Trophoblast cell (in vitro differentiated cells and primary cell): ENCODE results near the gene THBS3.

ENCODE experiments used
- DNase-seq, 2 donors: peaks; one replicate each; pipeline ENCODE4 v3.0.0-alpha.2; 2016
- H2AFZ ChIP-seq: 2 replicates; pipeline ENCODE4 v1.6.1; 2013; ENCODE audit warnings: low read length, moderate library complexity, mild to moderate bottlenecking; ENCODE audit not compliant: insufficient read depth, poor library complexity
- H2AK5ac ChIP-seq: 2 replicates; pipeline ENCODE4 v1.6.1; 2013; ENCODE audit warnings: mild to moderate bottlenecking, low read length
- H2BK120ac ChIP-seq: 2 replicates; pipeline ENCODE4 v1.6.1; 2013; ENCODE audit warnings: low read length, mild to moderate bottlenecking, moderate library complexity; ENCODE audit not compliant: insufficient read depth, poor library complexity
- H2BK12ac ChIP-seq: 2 replicates; pipeline ENCODE4 v1.6.1; 2013; ENCODE audit warnings: mild to moderate bottlenecking, low read length, moderate library complexity
- H2BK5ac ChIP-seq: 2 replicates; pipeline ENCODE4 v1.6.1; 2013; ENCODE audit warnings: low read length, low read depth, moderate library complexity, mild to moderate bottlenecking; ENCODE audit not compliant: poor library complexity
- H3K14ac ChIP-seq: 2 replicates; pipeline ENCODE4 v1.6.1; 2013; ENCODE audit warnings: mild to moderate bottlenecking, low read length
- H3K18ac ChIP-seq: 2 replicates; pipeline ENCODE4 v1.6.1; 2013; ENCODE audit warnings: mild to moderate bottlenecking, low read length
- H3K23ac ChIP-seq: 2 replicates; pipeline ENCODE4 v1.6.1; 2013; ENCODE audit warnings: low read length
- H3K27ac ChIP-seq: 2 replicates; pipeline ENCODE4 v1.5.1; 2013; ENCODE audit warnings: low read depth, mild to moderate bottlenecking, inconsistent platforms, low read length, moderate library complexity
- H3K27me3 ChIP-seq: 2 replicates; pipeline ENCODE4 v1.6.1; 2013; ENCODE audit warnings: inconsistent platforms, mild to moderate bottlenecking, low read length, moderate library complexity; ENCODE audit not compliant: insufficient read depth
- H3K36me3 ChIP-seq, 2 experiments: 1 replicate in 1 of 2; 2 replicates in 1 of 2; pipeline ENCODE4 v1.6.1; 2013; ENCODE audit warnings: low read length in 2 of 2, mild to moderate bottlenecking in 2 of 2, moderate library complexity in 1 of 2; ENCODE audit not compliant: insufficient read depth in 2 of 2, control insufficient read depth in 1 of 2
- H3K4ac ChIP-seq: 2 replicates; pipeline ENCODE4 v1.6.1; 2013; ENCODE audit warnings: low read depth, mild to moderate bottlenecking, low read length, moderate library complexity
- H3K4me1 ChIP-seq, 2 experiments: 1 replicate in 1 of 2; 2 replicates in 1 of 2; pipeline ENCODE4 v1.6.1; 2013; ENCODE audit warnings: low read length in 2 of 2, mild to moderate bottlenecking in 2 of 2, moderate library complexity in 1 of 2; ENCODE audit not compliant: insufficient read depth in 2 of 2, control insufficient read depth in 1 of 2
- H3K4me2 ChIP-seq: 2 replicates; pipeline ENCODE4 v1.6.1; 2013; ENCODE audit warnings: inconsistent platforms, mild to moderate bottlenecking, low read length, moderate library complexity
- H3K4me3 ChIP-seq: 2 replicates; pipeline ENCODE4 v1.5.1; 2013; ENCODE audit warnings: mild to moderate bottlenecking, low read depth, low read length, inconsistent platforms
- H3K79me1 ChIP-seq: one replicate; pipeline ENCODE4 v1.6.1; 2013; ENCODE audit warnings: low read length
- H3K79me2 ChIP-seq: 2 replicates; pipeline ENCODE4 v1.6.1; 2013; ENCODE audit warnings: low read length, mild to moderate bottlenecking; ENCODE audit not compliant: control insufficient read depth, insufficient read depth, poor library complexity
- H3K9ac ChIP-seq: 2 replicates; pipeline ENCODE4 v1.6.1; 2013; ENCODE audit warnings: mild to moderate bottlenecking, low read length
- H3K9me3 ChIP-seq: 2 replicates; pipeline ENCODE4 v1.6.1; 2013; ENCODE audit warnings: low read depth, mild to moderate bottlenecking, control low read depth, inconsistent platforms, low read length; ENCODE audit not compliant: insufficient read depth
- H4K12ac ChIP-seq: 2 replicates; pipeline ENCODE4 v1.6.1; 2013; ENCODE audit warnings: low read depth, mild to moderate bottlenecking, low read length, moderate library complexity
- H4K8ac ChIP-seq: 2 replicates; pipeline ENCODE4 v1.6.1; 2013; ENCODE audit warnings: low read depth, mild to moderate bottlenecking, low read length, moderate library complexity
- H4K91ac ChIP-seq: one replicate; pipeline ENCODE4 v1.6.1; 2013; ENCODE audit warnings: low read depth, mild to moderate bottlenecking, low read length, moderate library complexity
- WGBS: extraction: QIAGEN DNeasy Blood & Tissue Kit; methylation state at CpG from one replicate; pipeline ENCODE4 v1.1.7; 2013; ENCODE audit warnings: missing lambda C conversion rate; ENCODE audit not compliant: insufficient read length, insufficient coverage; ENCODE audit errors: extremely low coverage; 5-methylcytosine and 5-hydroxymethylcytosine counted together

Gene THBS3

DNA sequence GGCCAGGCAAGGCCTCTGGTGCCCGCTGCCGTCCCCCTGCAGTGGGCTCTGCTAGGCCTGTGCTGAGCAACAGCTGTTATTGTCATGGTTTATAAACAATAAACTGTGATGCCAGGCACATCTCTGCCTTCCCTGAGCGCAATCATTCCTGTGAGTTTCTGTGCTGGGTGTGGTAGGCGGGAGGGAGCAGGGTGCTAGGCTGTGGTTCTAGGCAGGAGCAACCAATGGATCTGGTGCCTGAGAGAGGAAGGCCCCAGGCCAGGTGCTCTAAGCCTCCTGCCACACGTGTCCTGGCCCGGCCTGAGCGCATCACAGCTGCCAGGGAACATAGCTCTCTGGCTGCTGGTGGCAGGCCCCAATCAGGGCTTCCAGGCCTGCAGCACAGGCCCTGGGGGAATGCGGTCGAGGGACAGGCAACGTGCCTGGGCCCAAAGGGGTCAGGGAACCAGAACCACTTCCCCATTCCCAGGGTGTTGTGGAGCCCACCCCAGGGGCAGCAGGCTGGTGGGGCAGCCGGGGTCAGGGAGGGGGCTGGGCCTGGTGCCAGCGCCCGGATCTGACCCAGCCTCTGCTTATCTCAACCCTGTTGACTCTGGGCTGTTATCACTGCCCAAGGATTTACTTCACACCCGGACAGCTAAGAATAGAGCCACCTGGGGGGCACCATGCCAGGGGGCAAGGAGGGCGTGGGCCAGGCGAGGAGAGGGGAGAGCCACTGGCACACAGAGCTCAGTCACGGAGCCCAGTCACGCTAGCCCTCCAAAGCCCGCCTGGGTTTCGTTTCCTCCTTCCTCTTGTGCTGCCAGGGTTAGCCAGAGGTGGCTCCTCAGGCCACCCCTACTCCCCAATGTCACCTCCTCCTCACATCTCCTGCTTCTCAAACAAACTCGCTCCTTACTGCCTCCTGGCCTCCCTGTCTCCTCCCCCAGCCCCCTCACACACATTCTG, 22.6 kb downstream of the THBS3 start:
- Histone ChIP-seq H3K4ac (no peak overlapping the region), H3K79me2 (no peaks in the 10 kb centered on the region), H3K79me1 (no peaks in the 10 kb centered on the region), H3K27ac (no peak overlapping the region), H2BK5ac (no peak overlapping the region), H2AFZ (no peak overlapping the region), H2BK120ac (no peak overlapping the region), H4K8ac (no peak overlapping the region), H3K4me1 (peaks cover 0 to 4% of the 10 kb centered on the region in 2 experiments), H4K12ac (no peak overlapping the region), H3K36me3 (no peaks in the 10 kb centered on the region), H3K18ac (no peak overlapping the region), H3K23ac (no peak overlapping the region), H3K27me3 (no peaks in the 10 kb centered on the region), H3K4me3 (no peak overlapping the region), H2AK5ac (no peak overlapping the region), H3K9ac (no peak overlapping the region), H3K9me3 (no peaks in the 10 kb centered on the region), H2BK12ac (no peak overlapping the region), H3K4me2 (no peak overlapping the region), H3K14ac (no peak overlapping the region), H4K91ac (no peak overlapping the region)
- DNase-seq = peak; percentile 92 to 93
- WGBS = no CpG with 5 or more reads among the region's 21 CpGs

GRCh38 chr1:155184351-155184811, 23.3 kb downstream of the THBS3 start:
- no peak overlapping the region for H3K23ac ChIP-seq
- no peak overlapping the region for H3K4me2 ChIP-seq
- H3K9ac ChIP-seq = no peak overlapping the region
- H3K4me3 ChIP-seq = no peak overlapping the region
- no peak overlapping the region for H4K12ac ChIP-seq
- no peak overlapping the region for H4K8ac ChIP-seq
- no peaks in the 10 kb centered on the region for H3K27me3 ChIP-seq
- H3K79me2 ChIP-seq = no peaks in the 10 kb centered on the region
- no peak overlapping the region for H2BK5ac ChIP-seq
- no peak overlapping the region for H2AK5ac ChIP-seq
- peaks cover 0 to 4% of the 10 kb centered on the region in 2 experiments for H3K4me1 ChIP-seq
- no peak overlapping the region for H3K4ac ChIP-seq
- DNase-seq = no peak
- no peak overlapping the region for H4K91ac ChIP-seq
- H3K14ac ChIP-seq = no peak overlapping the region
- no peaks in the 10 kb centered on the region for H3K36me3 ChIP-seq
- H3K79me1 ChIP-seq = no peaks in the 10 kb centered on the region
- H2BK120ac ChIP-seq = no peak overlapping the region
- no peak overlapping the region for H2AFZ ChIP-seq
- no CpG with 5 or more reads among the region's 4 CpGs for WGBS
- no peak overlapping the region for H3K27ac ChIP-seq
- H3K9me3 ChIP-seq = no peaks in the 10 kb centered on the region
- H3K18ac ChIP-seq = no peak overlapping the region
- no peak overlapping the region for H2BK12ac ChIP-seq

DNA sequence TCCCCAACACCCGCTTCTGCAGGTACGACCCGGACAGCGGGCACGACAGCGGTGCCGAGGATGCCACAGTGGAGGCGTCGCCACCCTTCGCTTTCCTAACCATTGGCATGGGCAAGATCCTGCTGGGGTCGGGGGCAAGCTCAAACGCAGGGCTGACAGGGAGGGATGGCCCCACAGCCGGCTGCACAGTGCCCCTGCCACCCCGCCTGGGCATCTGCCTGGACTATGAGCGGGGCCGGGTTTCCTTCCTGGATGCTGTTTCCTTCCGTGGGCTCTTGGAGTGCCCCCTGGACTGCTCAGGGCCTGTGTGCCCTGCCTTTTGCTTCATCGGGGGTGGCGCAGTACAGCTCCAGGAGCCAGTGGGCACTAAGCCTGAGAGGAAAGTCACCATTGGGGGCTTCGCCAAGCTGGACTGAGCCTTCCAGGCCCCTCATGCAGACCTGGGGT, 23.9 kb downstream of the THBS3 start:
- Histone ChIP-seq H3K14ac (no peak overlapping the region), H3K18ac (no peak overlapping the region), H3K79me1 (no peaks in the 10 kb centered on the region), H3K4me1 (peaks cover 0 to 4% of the 10 kb centered on the region in 2 experiments), H2BK12ac (no peak overlapping the region), H4K12ac (no peak overlapping the region), H3K9ac (no peak overlapping the region), H4K91ac (no peak overlapping the region), H3K27ac (no peak overlapping the region), H3K4me2 (no peak overlapping the region), H2AK5ac (no peak overlapping the region), H3K23ac (no peak overlapping the region), H3K27me3 (no peaks in the 10 kb centered on the region), H2AFZ (no peak overlapping the region), H3K4ac (no peak overlapping the region), H3K4me3 (no peak overlapping the region), H2BK120ac (no peak overlapping the region), H2BK5ac (no peak overlapping the region), H4K8ac (no peak overlapping the region), H3K9me3 (no peaks in the 10 kb centered on the region), H3K79me2 (no peaks in the 10 kb centered on the region), H3K36me3 (no peaks in the 10 kb centered on the region)
- 100% methylated on average over 1 of the region's 20 CpGs for WGBS
- DNase-seq = no peak

DNA sequence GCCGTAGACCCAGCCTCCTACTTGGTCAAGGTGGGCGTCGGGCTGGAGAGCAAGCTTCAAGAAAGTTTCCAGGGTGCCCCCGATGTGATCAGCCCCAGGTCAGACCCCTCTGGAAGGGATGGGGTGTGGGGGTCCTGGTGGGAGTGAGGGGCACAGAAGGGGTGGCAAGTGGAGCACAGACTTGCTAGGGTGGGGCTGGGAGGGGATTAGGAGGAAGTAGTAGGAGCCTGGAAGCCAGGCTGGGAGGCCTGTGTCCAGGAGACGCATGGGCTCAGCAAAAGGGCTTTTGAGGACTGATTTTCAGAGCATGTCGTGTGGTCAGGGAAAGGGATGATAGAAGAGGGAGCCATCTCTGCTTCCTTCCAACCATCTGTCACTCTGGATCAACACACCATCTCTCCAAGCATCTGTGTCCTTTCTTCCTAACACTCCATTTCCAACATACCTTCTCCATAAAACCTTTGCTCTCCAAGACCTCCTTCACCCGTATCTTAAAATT, 25.6 kb downstream of the THBS3 start:
- Histone ChIP-seq H3K79me1 (no peaks in the 10 kb centered on the region), H4K91ac (no peak overlapping the region), H3K9me3 (no peaks in the 10 kb centered on the region), H2BK120ac (no peak overlapping the region), H2AK5ac (no peak overlapping the region), H2BK12ac (no peak overlapping the region), H3K4ac (no peak overlapping the region), H2BK5ac (no peak overlapping the region), H3K4me3 (no peak overlapping the region), H3K14ac (no peak overlapping the region), H3K4me1 (peaks cover 1 to 7% of the 10 kb centered on the region in 2 experiments), H4K8ac (no peak overlapping the region), H4K12ac (no peak overlapping the region), H2AFZ (no peak overlapping the region), H3K36me3 (no peaks in the 10 kb centered on the region), H3K79me2 (no peaks in the 10 kb centered on the region), H3K18ac (no peak overlapping the region), H3K9ac (no peak overlapping the region), H3K27me3 (no peaks in the 10 kb centered on the region), H3K23ac (no peak overlapping the region), H3K4me2 (no peak overlapping the region), H3K27ac (no peak overlapping the region)
- peak in 1 of 2 donors; percentile 9 for DNase-seq
- 100% methylated on average over 1 of the region's 7 CpGs for WGBS
